Loucy (cell line): ENCODE data around the gene COX20.
A peak's percentile ranks its signal among the peaks of the same experiment; 100 is the strongest.

Experiments used
- H2AFZ ChIP-seq: fragments of 200-600 bp; sonication (generic); 2 replicates; pipeline ENCODE4 v1.6.0; 2016; ENCODE audit warnings: antibody characterized with exemption, mild to moderate bottlenecking, low read length, moderate library complexity
- H3F3A ChIP-seq: fragments of 200-600 bp; 2 replicates; pipeline ENCODE4 v1.6.0; 2016; ENCODE audit warnings: antibody characterized with exemption, low read depth, mild to moderate bottlenecking
- H3K27me3 ChIP-seq: fragments of 200-600 bp; sonication (generic); 2 replicates; pipeline ENCODE4 v1.6.1; 2014; ENCODE audit warnings: low read length, mild to moderate bottlenecking; ENCODE audit not compliant: insufficient read depth, poor library complexity, severe bottlenecking
- H3K36me3 ChIP-seq: fragments of 200-600 bp; sonication (generic); 2 replicates; pipeline ENCODE4 v1.6.1; 2016; ENCODE audit warnings: low read length; ENCODE audit not compliant: insufficient read depth
- H3K4me1 ChIP-seq: fragments of 200-600 bp; sonication (generic); 2 replicates; pipeline ENCODE4 v1.5.1; 2014; ENCODE audit warnings: low read length, mild to moderate bottlenecking; ENCODE audit not compliant: insufficient read depth, poor library complexity, severe bottlenecking
- H3K4me2 ChIP-seq: fragments of 200-600 bp; sonication (generic); 2 replicates; pipeline ENCODE4 v1.6.0; 2014; ENCODE audit warnings: antibody characterized with exemption, low read length, low read depth, mild to moderate bottlenecking; ENCODE audit not compliant: poor library complexity, severe bottlenecking
- H3K4me3 ChIP-seq: fragments of 200-600 bp; sonication (generic); 2 replicates; pipeline ENCODE4 v1.5.1; 2014; ENCODE audit warnings: low read length, mild to moderate bottlenecking, mixed read lengths; ENCODE audit not compliant: poor library complexity, severe bottlenecking
- H3K79me2 ChIP-seq: fragments of 200-600 bp; sonication (generic); 2 replicates; pipeline ENCODE4 v1.6.1; 2014; ENCODE audit warnings: low read length; ENCODE audit not compliant: insufficient read depth
- H3K9ac ChIP-seq: fragments of 200-600 bp; sonication (generic); 2 replicates; pipeline ENCODE4 v1.6.0; 2014; ENCODE audit warnings: mild to moderate bottlenecking, low read depth, low read length, moderate library complexity; ENCODE audit not compliant: poor library complexity, severe bottlenecking
- H3K9me2 ChIP-seq: fragments of 200-600 bp; sonication (generic); replicated peaks from 2 replicates; pipeline ENCODE4 v1.6.1; 2016; ENCODE audit warnings: low read depth, low read length, mixed read lengths
- H3K9me3 ChIP-seq: fragments of 200-600 bp; sonication (generic); 2 replicates; pipeline ENCODE4 v1.6.1; 2014; ENCODE audit warnings: mild to moderate bottlenecking, antibody characterized with exemption, low read length, low read depth; ENCODE audit not compliant: insufficient read depth
- H4K20me1 ChIP-seq: fragments of 200-600 bp; sonication (generic); 2 replicates; pipeline ENCODE4 v1.6.0; 2014; ENCODE audit warnings: antibody characterized with exemption, low read length, mild to moderate bottlenecking; ENCODE audit not compliant: insufficient read depth, poor library complexity, severe bottlenecking
- CTCF ChIP-seq: fragments of 200-600 bp; sonication (generic); conservative IDR thresholded peaks from 2 replicates; pipeline ENCODE4 v1.5.1; 2014; ENCODE audit warnings: mild to moderate bottlenecking, antibody characterized with exemption, low read length
- EZH2phosphoT487 ChIP-seq: fragments of 200-600 bp; IDR thresholded peaks from 2 replicates; pipeline ENCODE4 v1.6.1; 2018; ENCODE audit warnings: antibody characterized with exemption, mild to moderate bottlenecking, moderate library complexity, borderline replicate concordance

Gene COX20

GRCh38 chr1:244865028-244865371 is 29.5 kb downstream of the COX20 start:
- H4K20me1 ChIP-seq: peaks cover 35% of the 10 kb centered on the region
- peaks cover 27% of the 10 kb centered on the region for H3K4me1 ChIP-seq
- H3F3A ChIP-seq: peaks cover 3% of the 10 kb centered on the region; the same call in 1 of the 2 replicates
- TF ChIP-seq EZH2phosphoT487: no peak
- no peak for TF ChIP-seq CTCF
- peak overlapping the region; percentile 97 for H3K4me3 ChIP-seq
- H3K36me3 ChIP-seq: peaks cover 22% of the 10 kb centered on the region
- peaks cover 10% of the 10 kb centered on the region for H3K27me3 ChIP-seq
- H2AFZ ChIP-seq: peak overlapping the region; percentile 60
- H3K9me2 ChIP-seq: no peaks in the 10 kb centered on the region
- peaks cover 52% of the 10 kb centered on the region for H3K79me2 ChIP-seq
- H3K9me3 ChIP-seq: no peaks in the 10 kb centered on the region
- peak overlapping the region; percentile 84 for H3K4me2 ChIP-seq
- peak overlapping the region; percentile 99 for H3K9ac ChIP-seq

- Histone ChIP-seq H3K4me1 (peaks cover 19% of the 10 kb centered on the region), H2AFZ (no peak overlapping the region), H3K79me2 (peaks cover 44% of the 10 kb centered on the region), H3K9me3 (no peaks in the 10 kb centered on the region), H3K27me3 (peaks cover 10% of the 10 kb centered on the region), H3F3A (peaks cover 3% of the 10 kb centered on the region; the same call in 1 of the 2 replicates), H4K20me1 (peaks cover 27% of the 10 kb centered on the region), H3K4me3 (peak overlapping the region; percentile 97), H3K4me2 (peak overlapping the region; percentile 84), H3K36me3 (peaks cover 14% of the 10 kb centered on the region), H3K9ac (peak overlapping the region; percentile 99), H3K9me2 (no peaks in the 10 kb centered on the region)
- no peak for TF ChIP-seq EZH2phosphoT487
- no peak for TF ChIP-seq CTCF
Measured at GRCh38 chr1:244865820-244866219, 30.4 kb downstream of the COX20 start.

GRCh38 chr1:244866355-244866754 is 30.9 kb downstream of the COX20 start:
- H3K27me3 ChIP-seq: peaks cover 10% of the 10 kb centered on the region
- peaks cover 22% of the 10 kb centered on the region for H4K20me1 ChIP-seq
- no peaks in the 10 kb centered on the region for H3K9me3 ChIP-seq
- peaks cover 3% of the 10 kb centered on the region; the same call in 1 of the 2 replicates for H3F3A ChIP-seq
- H3K4me2 ChIP-seq: peak overlapping the region; percentile 84
- peak overlapping the region; percentile 99 for H3K9ac ChIP-seq
- H3K4me1 ChIP-seq: peaks cover 16% of the 10 kb centered on the region
- H3K9me2 ChIP-seq: no peaks in the 10 kb centered on the region
- TF ChIP-seq EZH2phosphoT487 (no peak), CTCF (no peak)
- no peak overlapping the region for H2AFZ ChIP-seq
- peaks cover 38% of the 10 kb centered on the region for H3K79me2 ChIP-seq
- peaks cover 9% of the 10 kb centered on the region for H3K36me3 ChIP-seq
- H3K4me3 ChIP-seq: no peak overlapping the region
